HG03280 (cell line): Measurements from ENCODE around the gene KRTAP1-1.
"Not testable (repeated sequence)": the region's sequence is repeated elsewhere in the genome, so short reads cannot be mapped to it uniquely, and the experiment has no call there.

ENCODE experiments used
- ATAC-seq: cut with Tn5 transposase; IDR thresholded peaks from one replicate; pipeline ENCODE4 v1.9.1; 2021; ENCODE audit warnings: mild to moderate bottlenecking, moderate library complexity; ENCODE audit not compliant: unreplicated experiment

The KRTAP1-1 gene

GRCh38 chr17:41013181-41013580 is 28.1 kb downstream of the KRTAP1-1 start:
- ATAC-seq = no peak

GRCh38 chr17:41012326-41013120 is 28.7 kb downstream of the KRTAP1-1 start:
- ATAC-seq = no peak

- ATAC-seq = no peak
These were observed 30.8 kb downstream of the KRTAP1-1 start for GRCh38 chr17:41010441-41010840.

- ATAC-seq = no peak
These were observed 31.3 kb downstream of the KRTAP1-1 start for GRCh38 chr17:41009936-41010335.

- no peak for ATAC-seq
These were observed 31.9 kb downstream of the KRTAP1-1 start for GRCh38 chr17:41009301-41009760.

GRCh38 chr17:41008811-41009210 is 32.4 kb downstream of the KRTAP1-1 start, which contains the start of gene KRTAP3-1:
Gene KRTAP3-1 (minus strand): TSS chr17:41009128. CDS start chr17:41009074, 54 bp downstream.
- no peak for ATAC-seq

GRCh38 chr17:41004397-41004796 is 36.9 kb downstream of the KRTAP1-1 start:
- ATAC-seq = no peak

GRCh38 chr17:41003926-41004325 is 37.3 kb downstream of the KRTAP1-1 start:
- ATAC-seq = no peak

GRCh38 chr17:41002814-41003213 is 38.4 kb downstream of the KRTAP1-1 start:
- no peak for ATAC-seq

- no peak for ATAC-seq
These were observed 39.5 kb downstream of the KRTAP1-1 start for GRCh38 chr17:41001795-41002194.

GRCh38 chr17:40999563-40999962 is 41.7 kb downstream of the KRTAP1-1 start, which contains the start of gene KRTAP3-2:
Gene KRTAP3-2 (minus strand): TSS chr17:40999906. CDS start chr17:40999853, 53 bp downstream.
- ATAC-seq = not testable (repeated sequence)

GRCh38 chr17:40997361-40997760 is 43.9 kb downstream of the KRTAP1-1 start:
- ATAC-seq = no peak

GRCh38 chr17:40996829-40997228 is 44.4 kb downstream of the KRTAP1-1 start:
- ATAC-seq = no peak

GRCh38 chr17:40995116-40995515 is 46.1 kb downstream of the KRTAP1-1 start:
- no peak for ATAC-seq

GRCh38 chr17:40993839-40994238 is 47.4 kb downstream of the KRTAP1-1 start, which contains the start of gene KRTAP3-3:
Gene KRTAP3-3 (minus strand): TSS chr17:40994164. CDS start chr17:40994097, 67 bp downstream.
- ATAC-seq = no peak

GRCh38 chr17:40993084-40993483 is 48.2 kb downstream of the KRTAP1-1 start:
- no peak for ATAC-seq

- ATAC-seq = no peak
These were observed 48.6 kb downstream of the KRTAP1-1 start for GRCh38 chr17:40992666-40993065.
